CD1c-positive myeloid dendritic cell (primary cell): ENCODE data around the gene FRAT1.

Experiments
- DNase-seq: peaks from one replicate; pipeline ENCODE4 v3.0.0-alpha.2; 2016; ENCODE audit errors: extremely low spot score

The FRAT1 gene

DNA sequence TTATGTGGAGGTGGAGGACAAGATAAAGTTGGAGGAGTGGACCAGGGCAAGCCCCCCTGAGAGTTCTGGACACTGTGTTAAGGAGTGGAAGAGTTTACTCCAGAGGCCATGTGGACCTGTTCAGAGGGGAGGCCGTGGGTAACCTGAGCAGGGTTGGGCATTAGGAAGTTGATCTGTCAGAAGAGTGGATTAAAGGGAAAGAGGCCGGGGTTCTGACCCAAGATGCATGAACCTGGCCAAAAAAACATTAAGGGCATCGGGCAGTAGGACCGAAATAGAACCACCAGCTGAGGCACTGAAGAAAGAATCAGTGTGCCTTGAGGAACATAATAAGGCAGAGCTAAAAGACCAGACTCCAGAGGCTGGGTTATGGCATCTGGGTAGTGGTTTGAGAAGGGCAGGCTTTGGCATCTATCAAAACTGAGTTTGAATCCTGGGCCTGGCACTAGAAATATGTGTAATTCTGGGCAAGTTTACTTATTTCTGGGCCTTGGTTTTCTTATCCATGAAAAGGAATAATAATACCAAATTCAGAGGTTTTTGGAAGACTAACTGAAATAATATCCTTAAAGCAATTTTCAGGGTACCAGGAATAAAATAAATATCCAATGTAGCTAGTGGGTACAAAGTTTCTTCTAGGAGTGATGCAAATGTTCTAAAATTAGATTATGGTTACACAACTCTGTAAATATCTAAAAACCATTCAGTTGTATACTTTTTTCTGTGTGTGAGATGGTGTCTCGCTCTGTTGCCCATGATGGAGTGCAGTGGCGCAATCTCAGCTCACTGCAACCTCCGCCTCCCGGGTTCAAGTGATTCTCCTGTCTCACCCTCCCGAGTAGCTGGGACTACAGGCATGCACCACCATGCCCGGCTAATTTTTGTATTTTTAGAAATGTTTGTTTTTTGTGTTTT is 10.9 kb upstream of the FRAT1 start:
- DNase-seq, result no peak

DNA sequence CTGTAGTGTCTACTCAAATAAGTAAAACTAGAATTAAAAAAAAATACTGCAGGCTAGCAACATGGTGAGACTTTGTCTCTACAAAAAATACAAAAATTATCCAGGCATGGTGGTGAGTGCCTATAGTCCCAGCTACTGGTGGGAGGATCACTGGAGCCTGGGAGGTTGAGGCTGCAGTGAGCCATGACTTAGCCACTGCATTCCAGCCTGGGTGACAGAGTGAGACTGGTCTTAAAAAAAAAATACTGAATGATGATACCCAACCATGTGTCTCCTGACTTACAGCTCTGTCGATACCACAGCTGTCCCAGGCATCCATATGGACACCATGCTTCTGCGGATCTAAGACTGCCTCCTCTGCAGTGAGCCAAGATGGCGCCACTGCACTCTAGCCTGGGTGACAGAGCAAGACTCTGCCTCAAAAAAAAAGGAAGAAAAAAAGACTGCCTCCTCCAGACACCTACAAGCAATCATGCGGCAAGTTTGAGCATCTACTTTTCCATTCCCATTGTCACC is 7.9 kb upstream of the FRAT1 start:
- DNase-seq, result no peak

DNA sequence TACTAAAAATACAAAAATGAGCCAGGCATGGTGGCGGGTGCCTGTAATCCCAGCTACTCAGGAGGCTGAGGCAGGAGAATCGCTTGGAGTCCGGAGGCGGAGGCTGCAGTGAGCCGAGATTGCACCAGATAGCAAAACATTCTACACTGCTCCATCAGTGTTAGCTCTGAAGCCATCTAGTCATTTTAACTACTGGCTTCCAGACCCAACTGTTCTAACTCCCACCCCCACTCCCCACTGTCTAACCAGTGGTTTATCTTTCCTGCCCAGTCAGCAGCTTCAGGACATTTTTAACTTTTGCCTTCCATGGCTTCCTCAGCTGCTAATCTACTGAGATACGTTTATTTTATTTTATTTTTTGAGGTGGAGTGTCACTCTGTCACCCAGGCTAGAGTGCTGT is 6.2 kb upstream of the FRAT1 start:
- no peak for DNase-seq

DNA sequence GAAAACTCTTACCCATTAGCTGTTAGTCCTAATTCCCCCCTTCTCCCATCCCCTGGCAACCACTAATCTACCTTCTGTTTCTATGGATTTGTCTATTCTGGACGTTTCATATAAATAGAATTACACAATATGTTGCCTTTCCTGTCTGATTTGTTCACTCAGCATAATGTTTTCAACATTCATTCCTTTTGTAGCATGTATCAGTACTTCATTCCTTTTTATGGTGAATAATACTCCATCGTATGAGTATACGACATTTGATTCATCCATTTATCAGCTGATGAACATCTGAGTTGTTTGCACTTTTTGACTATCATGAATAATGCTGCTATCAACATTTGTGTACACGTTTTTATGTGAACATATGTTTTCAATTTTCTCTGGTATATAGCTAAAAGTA is 4.4 kb upstream of the FRAT1 start:
- no peak for DNase-seq

DNA sequence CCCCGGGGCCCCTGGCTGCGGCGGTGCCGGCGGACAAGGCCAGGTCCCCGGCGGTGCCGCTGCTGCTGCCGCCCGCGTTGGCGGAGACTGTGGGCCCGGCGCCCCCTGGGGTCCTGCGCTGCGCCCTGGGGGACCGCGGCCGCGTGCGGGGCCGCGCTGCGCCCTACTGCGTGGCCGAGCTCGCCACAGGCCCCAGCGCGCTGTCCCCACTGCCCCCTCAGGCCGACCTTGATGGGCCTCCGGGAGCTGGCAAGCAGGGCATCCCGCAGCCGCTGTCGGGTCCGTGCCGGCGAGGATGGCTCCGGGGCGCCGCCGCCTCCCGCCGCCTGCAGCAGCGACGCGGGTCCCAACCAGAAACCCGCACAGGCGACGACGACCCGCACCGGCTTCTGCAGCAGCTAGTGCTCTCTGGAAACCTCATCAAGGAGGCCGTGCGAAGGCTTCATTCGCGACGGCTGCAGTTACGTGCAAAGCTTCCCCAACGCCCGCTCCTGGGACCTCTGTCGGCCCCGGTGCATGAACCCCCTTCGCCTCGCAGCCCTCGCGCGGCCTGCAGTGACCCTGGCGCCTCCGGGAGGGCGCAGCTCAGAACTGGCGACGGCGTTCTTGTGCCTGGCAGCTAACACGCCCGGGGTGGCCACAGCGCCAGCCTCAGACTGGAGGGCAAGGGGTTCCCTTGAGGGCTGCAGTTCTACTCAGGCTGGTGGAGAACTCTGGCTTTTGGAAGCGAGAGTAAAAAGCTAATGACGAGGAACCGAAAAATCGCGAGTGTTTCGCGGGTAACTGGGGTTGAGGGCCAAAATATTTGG is 804 bp downstream of the FRAT1 start:
- peak; percentile 70 for DNase-seq

DNA sequence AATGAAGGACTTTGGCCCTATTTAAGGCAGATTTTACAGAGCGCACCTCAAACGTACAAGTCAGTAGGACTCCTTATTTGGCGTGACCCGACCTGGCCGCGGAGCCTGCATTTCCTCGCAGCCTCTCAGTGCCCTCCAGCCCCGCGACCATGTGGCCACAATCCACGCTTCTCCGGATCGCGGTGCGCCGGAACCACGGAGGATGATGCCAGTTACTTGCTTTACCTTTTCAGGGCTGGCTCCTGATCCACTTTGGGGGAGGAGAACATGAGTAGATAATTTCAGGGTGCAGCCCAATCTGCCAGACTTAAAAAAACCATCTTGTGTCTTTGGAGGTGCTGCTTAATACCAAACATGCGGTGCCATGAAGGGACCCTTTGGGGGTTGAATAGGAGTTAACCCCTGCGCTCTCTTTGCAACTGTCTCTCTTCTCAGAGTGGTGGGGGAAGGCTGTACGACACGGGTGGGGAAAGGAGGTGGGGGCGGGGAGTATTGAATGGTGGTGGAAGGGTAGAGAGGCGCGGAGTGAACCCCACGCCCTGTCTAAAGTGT is 1.5 kb downstream of the FRAT1 start:
- DNase-seq, result no peak

DNA sequence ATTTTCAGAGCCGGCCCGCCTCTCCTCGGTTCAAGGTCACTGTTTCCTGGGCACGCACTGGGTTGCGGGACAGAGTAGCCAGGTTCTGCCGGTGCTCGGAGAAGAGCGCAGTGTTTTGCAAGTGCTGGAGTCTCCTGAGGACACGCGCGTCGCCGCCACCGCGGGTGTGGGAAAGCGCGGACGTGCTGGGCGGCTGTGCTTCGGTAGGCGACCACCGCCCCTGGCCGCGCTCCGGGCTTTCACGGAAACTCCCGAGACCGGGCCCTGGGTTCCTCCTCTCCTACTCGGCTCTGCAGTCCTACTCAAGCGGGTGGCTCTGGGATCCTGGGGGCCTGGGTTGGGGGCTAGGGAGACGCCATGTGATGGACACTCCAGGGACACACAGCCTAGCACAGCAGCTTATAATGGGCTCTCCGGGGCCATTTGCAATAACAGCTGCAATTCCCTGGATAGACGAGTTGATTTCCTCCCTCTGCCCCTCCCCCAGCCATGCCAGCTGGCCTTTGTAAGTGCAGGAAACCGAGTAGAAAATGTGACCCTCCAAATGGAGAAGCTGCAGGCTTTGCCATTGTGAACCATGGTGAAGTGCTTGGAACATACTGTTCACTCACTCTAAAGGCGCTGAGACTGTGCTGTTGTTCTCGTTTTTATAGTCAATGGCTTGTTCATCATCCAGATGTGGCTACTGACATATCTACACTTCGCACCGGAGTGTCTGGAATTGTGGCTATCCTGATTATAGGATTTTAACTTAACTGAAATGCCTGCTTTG is 2.1 kb downstream of the FRAT1 start:
- DNase-seq, result peak; percentile 72

DNA sequence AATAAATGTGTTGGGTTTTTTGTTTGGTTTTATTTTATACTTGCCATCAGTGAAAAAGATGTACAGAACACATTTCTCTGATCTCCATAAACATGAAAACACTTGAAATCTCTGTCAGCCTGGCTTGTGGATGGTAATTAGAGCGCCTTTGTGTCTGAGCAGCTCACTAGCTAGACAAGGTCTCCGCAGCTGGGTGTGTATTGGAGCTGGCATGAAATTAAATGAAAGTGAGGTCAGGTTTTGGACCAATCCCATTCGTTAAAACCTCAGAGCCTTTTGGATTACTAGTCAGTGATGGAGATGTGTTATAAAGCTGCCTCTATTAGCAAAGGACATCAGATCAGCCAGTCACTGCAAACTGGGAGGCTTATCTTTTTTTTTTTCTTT is 2.7 kb downstream of the FRAT1 start:
- no peak for DNase-seq

DNA sequence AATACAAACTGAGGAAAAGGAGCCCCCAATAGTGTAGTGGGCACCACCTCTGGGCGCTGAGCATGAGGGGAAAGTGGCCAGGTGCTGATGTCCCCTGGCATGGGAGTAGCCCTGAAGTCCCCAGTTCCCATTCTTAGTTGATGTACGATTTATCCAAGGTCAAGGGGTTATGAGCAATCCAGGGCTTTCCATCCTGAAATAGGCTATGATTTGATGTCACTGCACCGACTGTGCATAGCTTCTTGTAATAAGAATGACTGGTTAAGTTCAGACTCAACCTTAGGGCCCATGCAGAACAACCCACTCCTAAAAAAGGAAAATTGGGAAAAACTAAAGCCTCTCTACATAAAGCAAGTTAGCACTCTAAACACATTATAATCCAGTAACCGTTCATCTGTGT is 4.4 kb downstream of the FRAT1 start:
- DNase-seq, result no peak

DNA sequence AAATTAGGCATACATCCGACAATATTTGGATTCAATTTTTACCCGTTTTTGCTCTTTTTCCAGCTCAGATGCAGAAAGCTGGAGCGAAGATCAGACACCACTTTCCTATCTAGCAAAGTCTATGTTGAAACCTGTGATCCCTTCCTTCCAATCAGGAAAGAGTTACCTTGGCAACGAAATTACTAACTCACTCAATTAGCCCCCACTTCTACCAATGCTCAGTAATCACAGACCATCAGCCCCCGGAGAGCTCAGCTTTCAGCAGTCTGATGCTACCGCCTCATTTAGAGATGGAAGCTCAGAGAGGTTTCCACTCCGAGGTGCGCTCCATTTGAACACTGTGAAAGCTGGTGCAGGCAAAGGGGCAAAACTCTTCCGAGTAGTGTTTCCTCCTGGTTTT is 6.7 kb downstream of the FRAT1 start:
- no peak for DNase-seq

DNA sequence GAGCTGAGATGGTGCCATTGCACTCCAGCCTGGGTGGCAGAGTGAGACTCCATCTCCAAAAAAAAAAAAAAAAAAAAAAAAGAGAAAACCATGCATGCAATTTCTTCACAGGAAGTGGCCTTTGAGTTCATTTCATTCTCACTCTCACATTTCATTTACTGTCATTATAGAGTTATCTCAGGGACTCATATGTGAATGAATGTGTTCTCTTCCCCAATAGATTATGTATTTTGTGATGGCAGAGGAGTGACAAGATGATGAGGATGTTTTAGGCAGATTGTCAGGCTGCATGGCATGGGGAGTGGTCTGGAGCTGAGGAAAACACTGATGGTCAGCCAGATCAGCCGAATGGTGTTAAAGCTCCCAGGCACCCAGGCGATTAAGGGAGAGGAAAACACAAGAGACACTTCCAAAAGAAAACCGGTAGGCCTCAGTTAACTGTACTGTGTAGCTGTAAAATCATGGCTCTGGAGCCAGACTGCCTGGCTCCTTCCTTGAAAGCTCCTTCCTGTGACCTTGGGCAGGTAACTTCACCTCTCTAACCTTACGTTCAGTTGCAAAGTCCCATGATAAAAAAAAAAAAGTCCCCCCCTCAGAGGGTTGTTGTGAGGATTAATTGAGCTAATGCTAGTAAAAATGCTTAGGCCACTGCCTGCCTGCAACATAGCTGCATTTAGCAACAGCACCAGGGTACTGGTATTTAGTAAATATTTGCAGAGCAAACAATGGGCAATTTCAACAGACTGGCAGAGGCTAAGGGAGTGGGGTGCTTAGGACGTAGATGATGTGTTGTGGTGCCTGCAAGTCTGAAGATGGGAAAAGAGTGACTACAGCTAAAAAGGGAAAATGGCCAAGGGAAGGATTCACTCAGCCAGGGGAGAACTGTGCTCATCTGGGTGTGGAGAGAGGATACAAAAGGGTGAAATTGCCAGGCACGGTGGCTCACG is 8.6 kb downstream of the FRAT1 start:
- DNase-seq, result no peak

DNA sequence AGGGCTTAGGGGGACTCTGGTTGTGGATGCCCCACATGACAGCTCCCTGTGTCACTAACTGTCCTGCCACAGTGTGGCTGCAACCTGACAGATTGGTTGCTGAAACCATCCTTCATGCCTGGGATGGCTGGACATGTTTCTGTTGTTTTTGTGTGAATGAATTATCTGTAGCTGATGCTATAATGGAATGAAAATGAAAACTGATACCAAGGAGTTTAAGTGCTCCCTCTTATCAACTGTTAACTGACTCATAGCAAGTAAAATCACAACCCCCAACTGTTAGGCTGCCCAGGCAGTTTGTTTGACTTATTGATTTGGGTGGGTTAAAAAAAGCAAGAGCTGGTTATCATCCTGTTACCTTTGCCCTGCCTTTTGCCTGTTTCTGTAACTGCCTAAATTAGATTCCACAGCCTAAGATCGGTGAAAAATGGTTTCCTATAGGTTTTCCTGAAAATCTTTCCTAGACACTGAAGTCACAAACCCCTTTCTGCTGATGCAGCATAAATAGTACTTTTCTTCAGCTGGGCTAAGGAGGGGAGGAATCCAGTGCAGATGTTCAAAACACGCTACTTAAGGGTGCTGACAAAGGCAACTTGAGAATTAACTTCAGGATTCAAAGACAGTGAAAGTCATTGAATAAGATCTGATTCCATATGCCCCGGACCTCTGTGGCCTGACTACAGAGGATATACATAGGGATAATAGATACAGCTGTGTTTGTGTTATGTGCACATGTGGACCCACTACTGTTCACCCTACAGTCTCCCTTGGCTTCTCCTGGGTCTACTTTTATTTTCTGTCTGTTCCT is 9.8 kb downstream of the FRAT1 start:
- DNase-seq, result no peak

DNA sequence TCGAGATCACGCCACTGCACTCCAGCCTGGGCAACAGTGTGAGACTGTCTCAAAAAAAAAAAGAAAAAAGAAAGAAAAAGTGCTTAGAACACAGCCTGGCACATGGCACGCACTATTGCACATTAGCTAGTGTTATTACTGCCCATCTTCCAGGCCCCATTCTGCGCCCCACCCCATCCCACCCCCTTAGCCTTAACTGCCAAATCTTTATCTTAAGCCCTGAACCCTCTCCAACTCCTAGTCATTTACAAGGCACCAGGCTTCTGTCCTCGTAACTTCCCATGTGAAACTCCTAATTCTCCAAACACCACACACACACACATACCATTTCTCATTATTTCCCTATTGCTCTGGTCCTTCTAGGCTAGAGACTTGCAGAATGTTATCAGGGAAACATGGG is 10.7 kb downstream of the FRAT1 start:
- DNase-seq, result peak; percentile 31

DNA sequence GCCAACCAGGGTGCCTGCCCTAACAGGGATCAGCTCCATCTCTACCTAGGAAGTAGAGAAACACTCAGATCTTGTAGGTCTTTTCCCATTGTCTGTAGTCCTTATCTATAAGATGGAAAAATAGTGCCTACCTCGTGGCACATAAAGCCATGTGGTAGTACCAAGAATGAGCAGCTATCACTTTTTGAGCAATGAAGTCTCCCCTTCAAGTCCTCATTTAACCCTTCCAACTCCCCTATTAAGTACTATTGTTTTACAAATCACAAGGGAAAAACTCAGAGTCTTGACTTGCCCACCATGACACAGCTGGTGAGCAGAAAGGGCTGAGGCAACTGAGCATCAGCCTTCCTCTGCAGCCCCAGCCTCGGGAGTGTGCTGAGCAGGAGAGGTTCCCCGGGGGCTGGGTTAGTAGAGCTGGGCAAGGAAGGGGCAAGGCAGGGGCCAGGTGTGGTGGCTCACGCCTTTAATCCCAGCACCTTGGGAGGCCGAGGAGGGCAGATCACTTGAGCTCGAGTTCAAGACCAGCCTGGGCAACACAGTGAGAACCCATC is 12.2 kb downstream of the FRAT1 start:
- no peak for DNase-seq

DNA sequence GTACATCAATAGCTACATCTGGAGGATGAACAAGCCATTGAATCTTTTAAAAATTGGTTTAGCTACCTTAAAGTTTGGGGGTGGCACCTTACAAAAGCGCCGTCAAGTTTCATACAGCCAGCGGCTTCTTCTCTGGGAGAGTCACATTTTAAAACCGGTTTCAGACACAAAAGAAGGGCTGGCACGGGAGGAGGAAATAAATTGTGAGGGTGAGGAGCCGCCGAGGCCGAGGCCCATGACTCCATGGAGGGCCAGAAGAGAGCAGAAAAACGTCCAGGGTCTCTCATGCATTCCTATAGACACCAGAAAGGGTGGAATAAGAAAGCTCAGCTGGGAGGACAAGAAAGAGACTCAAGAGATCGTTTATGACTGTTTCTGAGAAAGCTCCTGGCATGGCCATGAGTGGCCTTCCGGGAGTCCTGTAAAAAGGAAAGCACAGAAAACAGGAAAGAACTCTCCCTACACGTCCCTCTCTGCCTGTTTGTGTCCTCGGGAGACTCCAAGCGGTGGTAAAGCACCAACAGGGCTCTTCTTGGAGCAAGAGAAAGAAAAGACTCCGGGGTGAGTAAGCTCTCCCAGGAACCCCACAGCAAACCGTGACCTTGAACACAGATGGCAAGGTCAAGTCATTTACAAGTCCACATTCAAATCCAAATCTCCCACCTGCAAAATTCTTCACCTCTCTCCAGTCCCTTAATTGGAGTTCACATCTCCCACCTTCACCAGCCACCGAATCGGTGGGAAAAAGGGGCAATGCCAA is 13.7 kb downstream of the FRAT1 start:
- DNase-seq, result peak; percentile 63

DNA sequence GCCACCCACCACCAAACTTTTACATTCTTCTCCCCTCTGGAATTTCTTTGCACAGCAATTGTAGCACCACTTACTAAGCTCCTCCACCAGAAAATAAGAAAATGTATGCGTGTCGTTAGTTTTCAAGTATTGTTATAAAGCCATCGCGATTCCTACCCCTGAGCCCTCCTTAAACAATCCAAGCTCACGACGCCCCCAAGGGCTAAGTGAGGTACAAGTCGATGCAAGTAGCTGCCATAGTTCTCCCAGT is 14.2 kb downstream of the FRAT1 start:
- no peak for DNase-seq

DNA sequence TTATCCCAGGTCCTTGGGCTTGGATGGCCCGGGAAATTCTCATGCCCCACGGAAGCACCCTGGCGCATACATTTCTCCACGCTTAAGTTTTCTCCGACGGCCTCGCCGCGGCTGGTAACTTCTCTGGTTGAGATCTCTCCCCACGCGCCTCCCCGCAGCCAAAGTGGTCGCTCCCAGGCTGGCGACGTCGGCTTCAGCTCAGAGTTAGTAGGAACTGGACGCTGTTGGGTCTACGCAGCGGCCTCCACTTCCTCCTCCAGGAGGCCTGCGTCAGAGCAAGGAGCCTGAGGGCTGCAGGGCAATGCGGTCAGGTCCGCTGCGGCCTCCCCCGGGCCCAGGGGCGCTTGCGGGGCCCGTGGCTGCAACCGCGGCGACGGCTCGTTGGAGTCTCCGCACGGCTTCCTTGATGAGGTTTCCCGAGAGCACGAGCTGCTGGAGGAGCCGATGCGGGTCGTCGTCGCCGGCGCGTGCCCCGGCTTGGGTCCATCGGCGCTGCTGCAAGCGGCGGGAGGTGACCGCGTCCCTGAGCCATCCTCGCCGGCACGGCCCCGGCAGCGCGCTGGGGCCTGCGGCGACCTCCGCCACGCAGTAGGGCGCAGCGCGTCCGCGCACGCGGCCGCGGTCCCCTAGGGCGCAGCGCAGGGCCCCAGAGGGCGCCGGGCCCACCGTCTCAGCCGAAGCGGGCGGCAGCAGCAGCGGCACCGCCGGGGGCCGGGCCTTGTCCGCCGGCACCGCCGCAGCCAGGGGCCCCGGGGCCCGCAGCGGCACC is 14.7 kb downstream of the FRAT1 start:
- peak; percentile 91 for DNase-seq
